CD4-positive, alpha-beta T cell treated with Interleukin-17A for 1 hour (primary cell): Measurements from ENCODE around the gene CUL5.
"Not testable (repeated sequence)": the region's sequence is repeated elsewhere in the genome, so short reads cannot be mapped to it uniquely, and the experiment has no call there.

Experiments used
- DNase-seq: peaks from one replicate; pipeline ENCODE4 v3.0.0-alpha.2; 2020

Gene CUL5

GRCh38 chr11:108025387-108026080, 16.8 kb downstream of the CUL5 start:
- no peak for DNase-seq

- no peak for DNase-seq
Observed at GRCh38 chr11:108027057-108027456, 18.4 kb downstream of the CUL5 start.

GRCh38 chr11:108028822-108029441, 20.2 kb downstream of the CUL5 start:
- DNase-seq, result not testable (repeated sequence)

GRCh38 chr11:108031604-108032003, 22.9 kb downstream of the CUL5 start:
- not testable (repeated sequence) for DNase-seq

- DNase-seq, result no peak
Observed at GRCh38 chr11:108032800-108033199, 24.1 kb downstream of the CUL5 start.

GRCh38 chr11:108034034-108034433, 25.3 kb downstream of the CUL5 start:
- no peak for DNase-seq

GRCh38 chr11:108034952-108035351, 26.3 kb downstream of the CUL5 start:
- DNase-seq, result no peak

- no peak for DNase-seq
Observed at GRCh38 chr11:108035690-108036089, 27.0 kb downstream of the CUL5 start.

- DNase-seq, result no peak
Observed at GRCh38 chr11:108037211-108037610, 28.5 kb downstream of the CUL5 start.

- DNase-seq, result no peak
Observed at GRCh38 chr11:108037636-108038035, 28.9 kb downstream of the CUL5 start.

- no peak for DNase-seq
Observed at GRCh38 chr11:108048269-108048668, 39.6 kb downstream of the CUL5 start.

GRCh38 chr11:108062336-108062735, 53.6 kb downstream of the CUL5 start:
- DNase-seq, result no peak

- DNase-seq, result no peak
Observed at GRCh38 chr11:108063410-108063809, 54.7 kb downstream of the CUL5 start.

GRCh38 chr11:108069947-108070346, 61.2 kb downstream of the CUL5 start:
- peak; percentile 59 for DNase-seq

GRCh38 chr11:108084811-108085210, 76.1 kb downstream of the CUL5 start:
- no peak for DNase-seq

- DNase-seq, result no peak
Observed at GRCh38 chr11:108085672-108086071, 77.0 kb downstream of the CUL5 start.

- DNase-seq, result no peak
Observed at GRCh38 chr11:108092134-108092533, 83.4 kb downstream of the CUL5 start.

GRCh38 chr11:108093128-108093904, 84.6 kb downstream of the CUL5 start:
- DNase-seq, result no peak

GRCh38 chr11:108097179-108097578, 88.5 kb downstream of the CUL5 start:
- DNase-seq, result no peak

- DNase-seq, result no peak
Observed at GRCh38 chr11:108101090-108101775, 92.5 kb downstream of the CUL5 start.

- DNase-seq, result no peak
Observed at GRCh38 chr11:108111126-108111525, 102.4 kb downstream of the CUL5 start.

- DNase-seq, result no peak
Observed at GRCh38 chr11:108112057-108112456, 103.4 kb downstream of the CUL5 start.

GRCh38 chr11:108115500-108116140, 106.9 kb downstream of the CUL5 start:
- DNase-seq, result no peak
